ENCODE data around the gene REEP5. TPM values are rescaled to one million over a fixed set of nuclear protein-coding genes. Genes with fewer than 3 reads are reported as not detected.
"Not testable (repeated sequence)": the region's sequence is repeated elsewhere in the genome, so short reads cannot be mapped to it uniquely, and the experiment has no call there.

The REEP5 gene
- total RNA-seq, 1 donor from 2014 or later, result 26.3 TPM

DNA sequence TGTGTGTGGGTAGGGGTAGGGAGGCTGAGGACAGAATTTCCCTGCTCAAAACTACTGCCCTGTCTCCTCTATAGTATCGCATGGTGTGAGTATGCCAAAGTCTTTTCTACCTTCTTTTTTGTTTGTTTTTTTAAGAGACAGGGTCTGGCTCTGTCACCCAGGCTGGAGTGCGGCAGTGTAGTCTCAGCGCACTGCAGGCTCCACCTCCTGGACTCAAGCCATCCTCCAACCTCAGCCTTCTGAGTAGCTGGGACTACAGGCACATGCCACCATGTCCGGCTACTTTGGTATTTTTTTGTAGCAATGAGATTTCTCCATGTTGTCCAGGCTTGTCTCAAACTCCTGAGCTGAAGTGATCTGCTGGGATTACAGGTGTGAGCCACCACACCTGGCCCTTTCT, 58.5 kb downstream of the REEP5 start:
- no peak for DNase-seq (ENCODE audit: low read depth)
- H3K4me3 ChIP-seq (ENCODE audit: low read depth, low read length), result no peak overlapping the region
- no peaks in the 10 kb centered on the region for H3K27me3 ChIP-seq (ENCODE audit: control insufficient read depth, insufficient read depth, low read length)
- TF ChIP-seq, protein P1, sequence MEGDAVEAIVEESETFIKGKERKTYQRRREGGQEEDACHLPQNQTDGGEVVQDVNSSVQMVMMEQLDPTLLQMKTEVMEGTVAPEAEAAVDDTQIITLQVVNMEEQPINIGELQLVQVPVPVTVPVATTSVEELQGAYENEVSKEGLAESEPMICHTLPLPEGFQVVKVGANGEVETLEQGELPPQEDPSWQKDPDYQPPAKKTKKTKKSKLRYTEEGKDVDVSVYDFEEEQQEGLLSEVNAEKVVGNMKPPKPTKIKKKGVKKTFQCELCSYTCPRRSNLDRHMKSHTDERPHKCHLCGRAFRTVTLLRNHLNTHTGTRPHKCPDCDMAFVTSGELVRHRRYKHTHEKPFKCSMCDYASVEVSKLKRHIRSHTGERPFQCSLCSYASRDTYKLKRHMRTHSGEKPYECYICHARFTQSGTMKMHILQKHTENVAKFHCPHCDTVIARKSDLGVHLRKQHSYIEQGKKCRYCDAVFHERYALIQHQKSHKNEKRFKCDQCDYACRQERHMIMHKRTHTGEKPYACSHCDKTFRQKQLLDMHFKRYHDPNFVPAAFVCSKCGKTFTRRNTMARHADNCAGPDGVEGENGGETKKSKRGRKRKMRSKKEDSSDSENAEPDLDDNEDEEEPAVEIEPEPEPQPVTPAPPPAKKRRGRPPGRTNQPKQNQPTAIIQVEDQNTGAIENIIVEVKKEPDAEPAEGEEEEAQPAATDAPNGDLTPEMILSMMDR (IDR thresholded peaks at IDR 0.05; ENCODE audit: insufficient read depth, low read length, severe bottlenecking), result no peak
- no peak for FAIRE-seq
- peaks cover 12% of the 10 kb centered on the region for H3K36me3 ChIP-seq (ENCODE audit: control insufficient read depth, insufficient read depth, low read length)

DNA sequence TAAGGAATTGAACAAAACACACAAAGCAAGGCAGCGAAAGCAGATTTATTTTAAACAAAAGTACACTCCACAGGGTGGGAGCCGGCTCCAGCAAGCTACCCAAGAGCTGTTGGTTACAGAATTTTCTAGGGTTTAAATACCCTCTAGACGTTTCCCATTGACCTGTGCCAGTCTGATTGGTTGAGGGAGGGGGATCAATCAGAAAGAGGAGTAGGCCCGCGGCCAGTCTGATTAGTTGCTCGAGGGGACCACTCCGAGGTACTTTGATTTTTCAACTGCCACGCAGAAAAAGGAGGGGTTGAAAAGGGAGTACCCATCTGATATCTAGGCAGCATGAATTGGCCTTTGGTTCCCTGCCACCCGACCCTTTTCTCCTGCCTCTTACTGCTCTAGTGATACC, 59.9 kb downstream of the REEP5 start:
- DNase-seq (ENCODE audit: low read depth) (no peak), FAIRE-seq (no peak)
- peaks cover 11% of the 10 kb centered on the region for H3K36me3 ChIP-seq (ENCODE audit: control insufficient read depth, insufficient read depth, low read length)
- TF ChIP-seq, protein P1 (IDR thresholded peaks at IDR 0.05; ENCODE audit: insufficient read depth, low read length, severe bottlenecking), result no peak
- H3K27me3 ChIP-seq (ENCODE audit: control insufficient read depth, insufficient read depth, low read length), result no peaks in the 10 kb centered on the region
- peak overlapping the region; percentile 70 for H3K4me3 ChIP-seq (ENCODE audit: low read depth, low read length)

DNA sequence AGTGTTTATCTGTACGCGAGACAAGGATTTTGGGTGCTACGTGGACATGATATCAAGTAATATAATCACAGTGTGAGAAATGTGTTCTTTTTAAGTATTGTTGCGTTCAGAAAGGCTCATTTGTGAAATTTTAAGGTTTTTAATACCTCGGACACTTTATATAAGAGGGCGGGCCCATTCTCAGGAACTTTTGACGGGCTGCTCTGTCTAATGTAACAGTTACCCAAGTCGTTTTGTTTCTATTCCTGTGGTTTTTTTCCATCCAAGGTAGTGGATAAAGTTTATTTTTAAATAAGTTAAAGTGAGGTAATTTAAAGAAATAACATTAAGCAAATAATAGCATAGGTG, 60.4 kb downstream of the REEP5 start:
- FAIRE-seq (no peak), DNase-seq (ENCODE audit: low read depth) (no peak)
- TF ChIP-seq, protein P1 (IDR thresholded peaks at IDR 0.05; ENCODE audit: insufficient read depth, low read length, severe bottlenecking), result no peak
- Histone ChIP-seq H3K36me3 (ENCODE audit: control insufficient read depth, insufficient read depth, low read length) (peaks cover 9% of the 10 kb centered on the region), H3K4me3 (ENCODE audit: low read depth, low read length) (peak overlapping the region; percentile 70), H3K27me3 (ENCODE audit: control insufficient read depth, insufficient read depth, low read length) (no peaks in the 10 kb centered on the region)

DNA sequence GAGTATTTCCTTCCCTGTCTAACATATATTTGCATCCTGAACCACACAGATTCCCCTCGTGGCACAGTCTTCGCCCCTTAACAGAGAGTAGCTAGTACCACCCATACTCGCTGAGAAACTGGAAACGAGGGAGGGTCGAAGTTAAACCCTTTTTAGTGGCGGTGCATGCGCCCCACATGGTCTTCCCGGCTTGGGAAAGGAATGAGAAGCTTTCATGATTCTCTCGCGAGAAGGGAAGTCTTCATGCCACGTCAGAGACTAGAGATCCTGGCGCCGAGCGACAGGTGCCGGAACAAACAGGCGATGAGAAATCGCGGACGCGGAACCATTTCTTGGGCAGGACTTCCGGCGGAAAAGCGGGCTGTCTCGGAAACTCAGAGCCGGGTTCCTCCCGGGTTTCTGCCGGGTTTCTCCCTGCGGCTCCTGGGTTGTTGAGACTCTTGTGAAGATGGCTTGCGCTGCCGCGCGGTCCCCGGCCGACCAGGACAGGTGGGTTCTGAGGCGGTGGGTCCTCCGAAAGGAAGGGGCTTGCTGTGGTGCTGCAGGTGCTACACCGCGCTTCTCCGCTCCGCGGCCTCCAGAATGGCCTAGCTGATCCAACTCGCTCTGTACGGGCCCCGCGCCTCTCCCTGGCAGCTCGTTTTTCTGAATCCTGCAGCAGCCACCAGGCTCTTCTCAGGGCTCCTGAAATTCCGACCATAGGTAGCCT, 60.9 kb downstream of the REEP5 start, which contains the start of gene SRP19:
Gene SRP19, plus strand, starts transcription at position 359 of the 709 bp plus-strand sequence. Its CDS starts 90 bp downstream, at position 449.
- FAIRE-seq, result no peak
- Histone ChIP-seq H3K27me3 (ENCODE audit: control insufficient read depth, insufficient read depth, low read length) (no peaks in the 10 kb centered on the region), H3K4me3 (ENCODE audit: low read depth, low read length) (peak within 1 kb of the TSS; percentile 70), H3K36me3 (ENCODE audit: control insufficient read depth, insufficient read depth, low read length) (peaks cover 9% of the 10 kb centered on the region)
- peak; percentile 96 for DNase-seq (ENCODE audit: low read depth)
- TF ChIP-seq, protein P1 (IDR thresholded peaks at IDR 0.05; ENCODE audit: insufficient read depth, low read length, severe bottlenecking), result no peak

DNA sequence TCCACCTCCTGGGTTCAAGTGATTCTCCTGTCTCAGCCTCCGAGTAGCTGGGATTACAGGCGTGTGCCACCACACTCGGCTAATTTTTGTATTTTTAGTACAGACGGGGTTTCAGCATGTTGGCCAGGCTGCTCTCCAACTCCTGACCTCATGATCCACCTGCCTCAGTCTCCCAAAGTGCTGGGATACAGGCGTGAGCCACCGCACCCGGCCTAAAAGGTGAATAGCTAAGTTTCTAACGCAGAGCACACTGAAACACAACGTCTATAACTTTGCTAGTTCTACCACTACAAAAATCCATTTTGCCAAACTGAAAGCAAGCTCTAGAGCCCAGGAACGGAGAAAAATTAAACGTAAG, 61.5 kb downstream of the REEP5 start:
- not testable (repeated sequence) for H3K36me3 ChIP-seq (ENCODE audit: control insufficient read depth, insufficient read depth, low read length); FAIRE-seq; H3K27me3 ChIP-seq (ENCODE audit: control insufficient read depth, insufficient read depth, low read length); DNase-seq (ENCODE audit: low read depth)
- peak overlapping the region; percentile 70 for H3K4me3 ChIP-seq (ENCODE audit: low read depth, low read length)

DNA sequence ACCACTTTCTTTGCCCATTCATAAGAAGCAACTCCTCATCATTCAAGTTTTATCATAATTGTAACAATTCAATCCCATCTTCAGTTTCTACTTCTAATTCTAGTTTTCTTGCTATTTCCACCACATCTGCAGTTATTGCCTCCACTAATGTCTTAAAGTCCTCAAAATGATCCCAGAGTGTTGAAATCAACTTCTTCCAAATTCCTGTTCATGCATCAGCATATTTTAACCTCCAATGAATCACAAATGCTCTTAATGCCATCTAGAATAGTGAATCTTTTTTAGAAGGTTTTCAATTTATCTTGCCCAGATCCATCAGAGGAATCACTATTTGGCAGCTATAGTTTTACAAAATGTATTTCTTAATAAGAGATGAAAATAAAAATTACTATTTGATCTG, 64.2 kb downstream of the REEP5 start:
- H3K27me3 ChIP-seq (ENCODE audit: control insufficient read depth, insufficient read depth, low read length), result no peaks in the 10 kb centered on the region
- no peak overlapping the region for H3K4me3 ChIP-seq (ENCODE audit: low read depth, low read length)
- H3K36me3 ChIP-seq (ENCODE audit: control insufficient read depth, insufficient read depth, low read length), result peaks cover under 1% of the 10 kb centered on the region
- FAIRE-seq (no peak), DNase-seq (ENCODE audit: low read depth) (no peak)
- TF ChIP-seq, protein P1 (IDR thresholded peaks at IDR 0.05; ENCODE audit: insufficient read depth, low read length, severe bottlenecking), result no peak

Measured in bronchial epithelial cell (primary cell).